NCI-H748 treated with DMSO at 0.1 percent for 48 hours (cell line): ENCODE results near the gene PDE6B.
"Not testable (repeated sequence)": the region's sequence is repeated elsewhere in the genome, so short reads cannot be mapped to it uniquely, and the experiment has no call there.

Source experiments
- DNase-seq: peaks from one replicate; lab custom pipeline; 2025; lab: John Stamatoyannopoulos, UW

PDE6B gene

GRCh38 chr4:683247-683897 lies 58.0 kb downstream of the PDE6B start:
- DNase-seq, result no peak

GRCh38 chr4:683982-684622 lies 58.7 kb downstream of the PDE6B start:
- DNase-seq, result no peak

- DNase-seq, result no peak
Observed at GRCh38 chr4:684623-685327, 59.4 kb downstream of the PDE6B start.

DNA sequence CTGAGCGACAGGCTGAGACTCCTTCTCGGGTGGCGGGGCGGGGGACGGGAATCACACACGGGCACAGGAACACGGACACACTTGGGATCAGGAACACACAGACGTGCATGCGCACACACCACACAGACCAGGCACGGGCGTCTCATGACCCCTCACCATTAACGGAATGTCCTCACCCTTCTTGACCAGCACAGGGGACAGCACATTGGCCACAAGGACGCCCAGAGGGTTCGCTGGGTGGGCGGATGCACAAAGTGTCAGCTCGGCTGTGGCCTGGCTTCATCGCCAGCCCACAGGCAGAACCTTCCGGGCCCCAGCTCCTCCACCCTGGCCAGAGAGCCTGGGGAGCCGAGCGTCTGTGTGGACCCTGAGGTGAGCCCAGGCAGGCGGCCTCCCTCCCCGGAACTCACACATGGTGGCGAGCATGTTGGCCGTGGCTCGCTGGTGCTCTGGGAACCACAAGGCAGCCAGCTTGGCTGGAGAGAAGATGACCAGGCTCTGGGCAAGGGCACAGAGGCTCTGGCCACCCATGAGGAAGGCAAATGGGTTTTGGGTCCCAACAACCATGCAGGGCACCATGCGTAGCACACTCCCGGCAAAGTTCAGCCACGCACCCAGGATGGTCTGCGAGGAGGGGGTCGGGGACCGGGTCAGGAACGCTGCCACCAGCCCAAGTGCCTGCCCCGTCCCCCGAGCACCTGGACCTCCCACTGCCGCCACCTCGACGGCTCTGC lies 60.5 kb downstream of the PDE6B start:
- no peak for DNase-seq

- no peak for DNase-seq
Observed at GRCh38 chr4:686413-687040, 61.2 kb downstream of the PDE6B start.

DNA sequence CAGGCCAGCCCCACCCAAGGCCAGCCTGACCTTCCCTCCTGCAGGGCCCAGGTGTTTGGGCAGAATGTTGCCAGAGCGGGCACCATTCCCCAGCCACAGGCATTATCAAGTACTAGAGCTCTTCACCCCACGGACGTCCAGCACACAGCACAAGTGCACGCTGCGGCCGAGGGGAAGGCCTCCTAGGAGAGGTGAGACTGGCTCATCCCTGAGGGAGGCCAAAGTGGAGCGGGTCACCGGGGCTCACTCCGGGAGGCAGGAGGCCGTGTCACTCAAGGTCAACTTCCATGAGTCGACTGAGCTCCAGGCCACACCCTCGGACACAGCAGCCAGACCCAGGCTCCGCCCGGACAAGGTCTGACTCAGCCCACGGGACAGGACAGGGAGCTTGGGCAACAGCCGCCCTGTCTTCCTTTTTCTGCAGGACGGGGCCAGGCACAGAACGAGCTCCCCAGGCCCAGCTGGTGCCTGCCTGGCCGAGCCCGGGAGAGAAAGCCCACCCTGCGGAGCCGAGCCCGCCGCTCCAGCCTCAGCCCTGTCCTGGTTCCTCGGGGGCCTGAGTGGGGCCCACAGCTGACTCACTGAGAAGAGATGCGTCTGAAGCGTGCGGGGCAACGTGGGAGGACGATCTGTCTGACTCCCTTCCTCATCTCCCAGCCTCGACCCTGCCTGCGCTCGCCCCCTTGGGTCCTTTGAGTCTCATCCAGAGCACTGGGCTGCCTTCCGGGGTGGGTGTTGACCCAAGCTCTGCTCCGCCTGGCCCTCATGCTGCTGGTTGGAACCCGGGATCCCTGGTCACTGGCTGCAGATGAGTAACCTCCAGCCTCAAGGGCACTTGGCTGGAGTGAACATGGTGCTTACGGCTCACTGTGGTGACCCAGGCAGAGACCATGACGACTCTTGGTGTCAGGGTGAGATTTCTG lies 61.9 kb downstream of the PDE6B start:
- no peak for DNase-seq

GRCh38 chr4:687971-688853 lies 62.8 kb downstream of the PDE6B start:
- DNase-seq, result no peak

GRCh38 chr4:688854-689681 lies 63.7 kb downstream of the PDE6B start, which contains the start of gene SLC49A3:
SLC49A3 (minus strand) TSS chr4:689151; CDS start chr4:689127, 24 bp downstream.
- no peak for DNase-seq

DNA sequence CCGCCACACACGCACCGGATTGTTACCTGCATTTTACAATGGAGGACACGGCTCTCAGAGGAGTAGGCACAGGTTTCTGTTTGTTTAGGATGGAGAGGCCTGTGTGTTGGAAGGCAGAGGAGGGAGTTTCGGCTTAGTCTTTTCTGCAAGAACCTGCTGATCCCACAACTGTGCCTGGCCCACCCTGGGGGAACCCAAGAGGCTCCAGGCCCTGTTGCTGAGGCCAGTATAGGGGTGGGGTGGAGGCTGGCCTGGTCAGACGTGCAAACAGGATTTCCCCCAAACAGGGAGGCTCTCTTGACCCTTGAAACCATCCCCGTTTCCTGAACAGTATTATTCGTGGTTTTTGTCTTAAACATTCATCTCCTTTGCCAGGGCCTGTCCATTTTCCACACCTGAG lies 64.3 kb downstream of the PDE6B start:
- DNase-seq, result no peak

GRCh38 chr4:692771-693554 lies 67.6 kb downstream of the PDE6B start:
- DNase-seq, result no peak

- not testable (repeated sequence) for DNase-seq
Observed at GRCh38 chr4:694341-694940, 69.1 kb downstream of the PDE6B start.

DNA sequence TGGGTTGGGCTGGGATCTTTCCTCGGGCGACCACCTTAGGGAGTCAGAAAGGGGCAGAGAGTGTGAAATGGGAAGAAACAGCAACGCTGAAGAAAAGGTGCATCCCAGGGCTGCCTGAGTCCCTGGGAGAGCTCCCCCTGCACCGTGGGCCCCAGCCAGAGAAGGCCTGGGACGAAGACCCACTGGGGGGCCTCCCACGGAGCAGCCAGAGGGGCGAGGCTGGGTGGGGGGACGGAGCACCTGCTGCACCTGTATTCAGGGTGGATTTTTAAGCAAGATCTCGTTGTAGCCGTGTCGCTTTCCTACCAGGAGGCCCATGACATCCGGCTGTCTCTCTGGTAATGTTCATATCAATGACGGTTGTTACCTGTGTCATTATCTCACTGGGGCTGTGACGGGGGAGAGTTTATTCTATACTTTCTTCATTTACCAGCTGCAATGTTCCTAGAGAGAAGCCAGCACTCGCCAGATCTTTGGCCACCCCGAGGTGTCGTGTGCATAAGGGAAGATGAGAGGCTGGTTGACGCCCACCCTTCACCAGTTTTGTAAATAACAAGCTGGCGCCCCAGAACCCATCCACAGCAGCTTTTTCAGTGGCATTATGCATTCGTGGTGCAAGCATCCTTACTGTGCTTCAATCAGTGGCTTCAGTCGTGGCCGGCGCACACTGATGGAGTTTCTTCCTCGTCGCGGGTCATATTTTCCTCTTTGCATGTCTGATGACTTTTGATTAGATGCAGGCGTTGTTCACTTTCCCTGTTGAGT lies 74.6 kb downstream of the PDE6B start:
- DNase-seq, result no peak

DNA sequence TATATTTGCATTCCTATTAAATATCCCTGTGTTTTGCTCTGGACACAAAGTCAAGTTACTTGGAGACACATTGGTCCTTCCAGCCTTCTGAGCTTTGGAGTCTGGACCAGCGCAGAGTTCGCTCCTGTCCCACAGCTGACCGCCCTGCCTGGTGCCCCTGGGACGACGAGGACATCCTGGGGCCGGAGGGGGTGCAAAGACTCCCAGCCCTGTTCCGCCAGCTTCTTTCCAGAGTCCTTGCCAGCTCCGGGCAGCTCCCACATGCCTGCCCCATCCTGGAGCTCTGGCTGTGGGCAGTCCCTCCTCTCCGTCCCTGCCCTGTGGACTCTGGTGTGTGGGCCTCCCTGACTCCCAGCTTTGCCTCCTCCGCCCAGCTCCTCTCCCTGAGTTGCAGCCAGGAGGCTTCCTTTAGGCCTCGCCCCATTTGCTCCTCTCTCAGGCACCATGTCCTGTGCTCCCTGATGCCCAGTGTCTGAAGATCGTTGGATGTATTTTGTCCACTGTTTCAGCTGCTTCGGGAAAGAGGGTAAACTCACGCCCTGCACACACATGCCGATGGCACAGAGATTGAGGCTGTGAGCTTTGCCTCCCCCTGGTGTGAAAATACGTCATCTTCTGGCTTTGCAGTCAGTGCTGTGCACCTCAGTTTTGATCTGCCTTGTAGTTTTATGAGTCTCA lies 75.4 kb downstream of the PDE6B start:
- DNase-seq, result no peak

DNA sequence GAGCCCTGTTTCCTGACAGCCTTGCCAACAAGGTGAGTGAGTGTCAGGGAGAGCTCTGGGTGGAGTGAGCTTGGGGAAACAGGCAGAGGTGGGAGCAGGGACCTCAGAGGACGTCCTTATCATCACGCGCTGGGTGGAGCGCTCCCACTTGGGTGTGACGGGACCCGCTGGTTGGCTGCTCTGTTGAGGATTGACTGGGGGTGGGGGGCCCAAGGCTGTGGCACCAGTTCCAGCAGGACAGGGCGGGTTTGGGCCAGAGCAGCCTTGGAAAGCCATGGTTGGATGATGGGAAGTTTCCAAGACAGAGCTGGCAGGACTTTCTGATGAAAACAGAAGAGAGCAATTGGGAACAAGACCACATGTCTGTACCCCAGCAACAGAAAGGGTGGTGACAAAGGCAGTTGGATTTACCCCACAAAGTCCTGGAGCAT lies 77.3 kb downstream of the PDE6B start:
- DNase-seq, result no peak

DNA sequence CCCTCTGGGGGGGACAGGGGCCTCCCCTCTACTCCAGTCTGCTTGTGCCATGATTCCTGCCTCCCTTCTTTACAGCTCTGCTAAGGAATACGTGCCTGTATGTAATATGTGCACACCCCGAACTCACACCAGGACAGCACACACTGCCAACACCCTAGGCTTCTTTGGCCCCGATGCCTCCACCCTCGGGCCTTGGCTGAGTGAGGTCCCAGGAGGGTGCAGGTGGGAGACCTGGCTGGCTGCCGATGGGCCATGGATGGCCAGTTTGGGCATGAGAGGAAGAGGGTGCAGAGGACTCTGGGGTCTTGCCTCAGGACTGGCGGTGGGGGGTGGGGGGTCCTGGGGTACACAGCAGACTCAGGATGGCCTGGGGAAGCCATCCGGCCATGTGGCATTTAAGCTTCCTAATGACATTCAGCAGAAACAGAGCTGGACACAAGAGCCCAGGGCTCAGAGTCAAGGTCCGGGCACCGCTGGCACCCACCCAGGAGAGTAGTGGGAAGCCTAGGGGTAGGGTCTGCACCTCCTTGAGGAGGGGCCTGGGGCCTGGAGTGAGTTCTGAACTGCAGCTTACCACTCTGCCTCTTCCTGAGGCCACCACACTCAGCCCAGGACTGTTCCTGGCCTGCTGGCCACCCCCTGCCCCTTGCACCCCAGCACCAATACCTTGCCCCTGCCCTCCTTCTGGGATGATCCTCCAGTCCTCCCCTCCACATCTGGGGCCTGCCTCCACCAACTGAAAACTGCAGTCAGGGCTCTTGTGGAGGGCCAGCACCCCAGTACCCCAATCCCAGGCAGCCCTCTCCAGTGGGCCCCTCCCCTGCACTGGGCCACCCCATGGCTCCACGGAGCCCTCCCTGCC lies 78.2 kb downstream of the PDE6B start:
- DNase-seq, result no peak
